ENCODE results near the gene DIAPH1. TPM values are rescaled to one million over a fixed set of nuclear protein-coding genes. Genes with fewer than 3 reads are reported as not detected.

The DIAPH1 gene
- polyA plus RNA-seq, 3 donors from 2014 or later, result 108 to 187 (median 123) TPM

GRCh38 chr5:141597814-141598213 is 21.0 kb downstream of the DIAPH1 start:
- peak overlapping the region; percentile 81 to 90 (median 84) for H3K27ac Mint-ChIP-seq
- H3K4me3 Mint-ChIP-seq, result peak overlapping the region; percentile 7 to 69 (median 42)
- H3K9me3 Mint-ChIP-seq, result no peaks in the 10 kb centered on the region
- peaks cover 82 to 85% of the 10 kb centered on the region in 2 donors for H3K4me1 Mint-ChIP-seq
- peaks cover 0 to 2% (median 2%) of the 10 kb centered on the region in 3 donors for H3K27me3 Mint-ChIP-seq (ENCODE audit: low read depth in 3 of 3)
- DNase-seq, result no peak
- H3K36me3 Mint-ChIP-seq, result peaks cover 0 to 5% (median 0%) of the 10 kb centered on the region in 3 donors

- peak overlapping the region; percentile 7 to 69 (median 42) for H3K4me3 Mint-ChIP-seq
These were observed 21.4 kb downstream of the DIAPH1 start for GRCh38 chr5:141597394-141597793.

DNA sequence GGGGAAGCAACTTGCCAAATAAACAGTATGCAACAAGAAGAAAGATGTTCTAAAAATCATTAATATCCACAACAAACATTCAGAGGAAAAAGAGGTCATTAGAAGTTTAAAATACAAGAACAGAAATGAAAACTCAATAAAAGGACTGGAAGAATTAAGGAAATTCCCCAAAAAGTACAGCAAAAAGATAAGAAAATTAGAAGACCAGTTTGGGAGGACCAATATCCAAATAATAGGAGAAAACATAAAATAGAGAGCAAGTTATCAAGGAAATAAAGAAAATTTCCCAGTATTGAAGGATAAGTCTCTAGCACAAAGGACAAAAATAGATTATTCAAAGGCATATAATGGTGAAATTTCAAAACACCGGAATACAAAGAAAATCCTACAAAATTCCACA is 21.9 kb downstream of the DIAPH1 start:
- Mint-ChIP-seq H3K27ac (peak overlapping the region; percentile 81 to 90 (median 84)), H3K4me3 (peak overlapping the region; percentile 33 to 69 (median 54))
- no peak for DNase-seq

More at GRCh38 chr5:141597394-141597793, 21.4 kb downstream of the DIAPH1 start:
- Mint-ChIP-seq H3K4me1 (peaks cover 82 to 85% of the 10 kb centered on the region in 2 donors), H3K27ac (peak overlapping the region; percentile 81 to 90 (median 84)), H3K36me3 (peaks cover 0 to 7% (median 0%) of the 10 kb centered on the region in 3 donors), H3K27me3 (ENCODE audit: low read depth in 3 of 3) (peaks cover 0 to 2% (median 2%) of the 10 kb centered on the region in 3 donors), H3K9me3 (no peaks in the 10 kb centered on the region)
- DNase-seq, result no peak

DNA sequence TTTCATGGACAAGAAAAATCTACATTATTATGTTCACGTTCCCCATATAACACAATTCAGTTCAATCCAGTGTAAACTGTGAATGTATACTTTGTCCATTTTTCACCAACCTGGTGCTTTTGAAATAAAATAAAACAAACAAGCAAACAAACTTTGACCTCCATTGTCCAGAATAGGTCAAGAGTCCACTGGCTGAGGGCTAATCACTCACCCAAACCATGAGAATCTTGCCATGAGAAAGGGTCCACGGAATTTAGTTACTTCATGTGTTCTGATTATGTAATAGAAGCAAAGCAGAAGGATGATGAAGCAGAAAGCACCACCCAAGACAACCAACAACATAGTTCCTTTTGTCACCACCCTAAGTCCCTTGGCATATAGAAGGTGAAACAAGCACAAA is 28.7 kb downstream of the DIAPH1 start:
- H3K9me3 Mint-ChIP-seq, result no peaks in the 10 kb centered on the region
- peaks cover 3 to 13% (median 9%) of the 10 kb centered on the region in 3 donors for H3K36me3 Mint-ChIP-seq
- no peak for DNase-seq
- no peak overlapping the region for H3K4me3 Mint-ChIP-seq
- H3K27ac Mint-ChIP-seq, result peak overlapping the region; percentile 22 to 83 (median 58)
- peaks cover 61 to 81% of the 10 kb centered on the region in 2 donors for H3K4me1 Mint-ChIP-seq
- H3K27me3 Mint-ChIP-seq (ENCODE audit: low read depth in 3 of 3), result peaks cover 0 to 1% (median 0%) of the 10 kb centered on the region in 3 donors

More for the DNA sequence above, 21.9 kb downstream of the DIAPH1 start:
- Mint-ChIP-seq H3K27me3 (ENCODE audit: low read depth in 3 of 3) (peaks cover 0 to 2% (median 2%) of the 10 kb centered on the region in 3 donors), H3K9me3 (no peaks in the 10 kb centered on the region), H3K36me3 (peaks cover 0 to 7% (median 4%) of the 10 kb centered on the region in 3 donors), H3K4me1 (peaks cover 81 to 85% of the 10 kb centered on the region in 2 donors)

DNA sequence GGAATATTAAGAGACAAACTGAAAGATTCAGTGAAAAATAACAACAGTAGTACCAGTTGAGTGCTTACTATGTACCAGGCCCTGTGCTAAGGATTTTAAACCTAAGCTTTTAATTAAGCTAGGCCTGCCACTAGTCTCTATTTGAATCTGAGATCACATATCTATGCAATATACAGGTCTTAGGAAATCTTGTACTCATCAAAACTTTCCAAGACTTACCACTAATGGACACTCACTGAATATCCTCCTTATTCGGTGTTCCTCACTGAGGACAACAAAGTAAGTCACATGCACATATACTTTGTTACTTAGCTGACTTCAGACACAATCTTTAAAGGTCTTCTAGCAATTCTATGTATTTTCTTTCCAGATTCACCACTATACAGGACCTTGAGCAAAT is 32.6 kb downstream of the DIAPH1 start:
- no peaks in the 10 kb centered on the region for H3K9me3 Mint-ChIP-seq
- no peak overlapping the region for H3K4me3 Mint-ChIP-seq
- H3K4me1 Mint-ChIP-seq, result peaks cover 42 to 66% of the 10 kb centered on the region in 2 donors
- peaks cover 0 to 3% (median 2%) of the 10 kb centered on the region in 3 donors for H3K27me3 Mint-ChIP-seq (ENCODE audit: low read depth in 3 of 3)
- peaks cover 3 to 26% (median 26%) of the 10 kb centered on the region in 3 donors for H3K36me3 Mint-ChIP-seq
- no peak for DNase-seq
- H3K27ac Mint-ChIP-seq, result peak overlapping the region in 3 of 6 donors; percentile 7 to 49 (median 8)

DNA sequence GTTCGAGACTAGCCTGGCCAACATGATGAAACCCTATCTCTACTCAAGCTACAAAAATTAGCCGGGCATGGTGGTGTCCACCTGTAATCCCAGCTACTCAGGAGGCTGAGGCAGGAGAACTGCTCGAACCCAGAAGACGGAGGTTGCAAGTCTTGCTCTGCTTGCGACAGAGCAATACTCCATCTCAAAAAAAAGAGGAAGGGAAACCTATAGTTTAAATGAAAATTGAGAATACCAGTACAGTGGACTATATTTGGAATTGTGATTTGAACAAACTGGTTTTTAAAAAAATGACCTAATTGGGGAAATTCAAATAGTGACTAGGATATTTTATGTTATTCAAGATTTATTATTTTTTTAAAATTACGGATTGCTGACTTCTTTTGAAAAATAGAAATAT is 33.2 kb downstream of the DIAPH1 start:
- Mint-ChIP-seq H3K27ac (peak overlapping the region in 1 of 6 donors; percentile 34), H3K27me3 (ENCODE audit: low read depth in 3 of 3) (peaks cover 0 to 3% (median 2%) of the 10 kb centered on the region in 3 donors), H3K9me3 (no peaks in the 10 kb centered on the region), H3K36me3 (peaks cover 3 to 32% (median 32%) of the 10 kb centered on the region in 3 donors), H3K4me1 (peaks cover 35 to 60% of the 10 kb centered on the region in 2 donors), H3K4me3 (no peak overlapping the region)
- DNase-seq, result no peak

DNA sequence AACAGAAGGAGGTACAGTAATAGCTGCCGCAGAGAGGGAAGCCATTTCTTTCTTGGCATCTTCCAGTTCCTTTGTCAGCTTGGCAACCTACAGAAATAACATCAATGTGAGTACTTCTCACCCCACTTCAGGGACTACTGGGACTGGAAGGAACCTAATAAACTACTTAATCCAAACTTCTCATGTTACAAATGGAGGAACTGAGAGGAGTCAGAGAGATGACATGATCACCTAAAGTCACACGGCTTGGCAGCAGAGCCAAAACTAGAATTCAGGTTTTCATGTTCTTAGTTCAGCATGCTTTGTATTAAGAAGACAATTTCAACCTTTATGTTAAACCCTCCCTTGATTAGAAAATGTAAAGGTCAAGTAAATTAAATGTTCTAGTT is 44.7 kb downstream of the DIAPH1 start:
- no peak overlapping the region for H3K4me3 Mint-ChIP-seq
- no peak overlapping the region for H3K27ac Mint-ChIP-seq
- no peak for DNase-seq
- H3K4me1 Mint-ChIP-seq, result no peaks in the 10 kb centered on the region
- H3K9me3 Mint-ChIP-seq, result no peaks in the 10 kb centered on the region
- no peaks in the 10 kb centered on the region for H3K27me3 Mint-ChIP-seq (ENCODE audit: low read depth in 3 of 3)
- peaks cover 39 to 75% (median 41%) of the 10 kb centered on the region in 3 donors for H3K36me3 Mint-ChIP-seq

DNA sequence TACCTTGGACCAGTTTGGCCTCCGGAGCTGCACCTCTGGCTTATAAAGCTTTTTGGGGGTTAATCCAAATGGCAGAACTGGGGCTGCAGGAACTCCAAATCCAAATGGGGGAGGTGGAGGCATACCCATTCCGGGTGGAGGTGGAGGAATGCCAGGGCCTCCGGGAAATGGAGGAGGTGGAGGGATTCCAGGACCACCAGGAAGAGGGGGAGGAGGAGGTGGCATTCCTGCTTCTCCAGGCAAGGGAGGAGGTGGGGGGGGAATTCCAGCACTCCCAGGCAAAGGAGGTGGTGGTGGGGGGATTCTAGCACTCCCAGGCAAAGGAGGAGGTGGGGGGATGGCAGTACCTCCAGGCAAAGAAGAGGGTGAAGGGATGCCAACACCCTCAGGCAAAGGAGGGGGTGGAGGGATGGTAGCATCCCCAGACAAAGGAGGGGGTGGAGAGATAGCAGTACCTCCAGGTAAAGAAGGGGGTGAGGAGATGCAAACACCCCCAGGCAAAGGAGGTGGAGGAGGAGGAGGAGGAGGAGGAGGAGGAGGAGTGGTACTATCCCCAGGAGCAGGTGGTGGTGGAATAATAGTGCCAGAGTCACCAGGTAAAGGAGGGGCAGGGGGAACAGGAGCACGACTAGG is 45.2 kb downstream of the DIAPH1 start:
- H3K9me3 Mint-ChIP-seq, result no peaks in the 10 kb centered on the region
- H3K27ac Mint-ChIP-seq, result no peak overlapping the region
- H3K4me3 Mint-ChIP-seq, result no peak overlapping the region
- no peak for DNase-seq
- H3K36me3 Mint-ChIP-seq, result peaks cover 35 to 70% (median 36%) of the 10 kb centered on the region in 3 donors
- H3K27me3 Mint-ChIP-seq (ENCODE audit: low read depth in 3 of 3), result no peaks in the 10 kb centered on the region
- no peaks in the 10 kb centered on the region for H3K4me1 Mint-ChIP-seq

GRCh38 chr5:141570655-141571054 is 48.1 kb downstream of the DIAPH1 start:
- peak overlapping the region; percentile 8 to 58 (median 21) for H3K27ac Mint-ChIP-seq
- no peak for DNase-seq
- no peaks in the 10 kb centered on the region for H3K27me3 Mint-ChIP-seq (ENCODE audit: low read depth in 3 of 3)
- H3K9me3 Mint-ChIP-seq, result no peaks in the 10 kb centered on the region
- H3K36me3 Mint-ChIP-seq, result peaks cover 14 to 58% (median 24%) of the 10 kb centered on the region in 3 donors
- H3K4me3 Mint-ChIP-seq, result no peak overlapping the region
- H3K4me1 Mint-ChIP-seq, result peaks cover 4 to 25% of the 10 kb centered on the region in 2 donors

DNA sequence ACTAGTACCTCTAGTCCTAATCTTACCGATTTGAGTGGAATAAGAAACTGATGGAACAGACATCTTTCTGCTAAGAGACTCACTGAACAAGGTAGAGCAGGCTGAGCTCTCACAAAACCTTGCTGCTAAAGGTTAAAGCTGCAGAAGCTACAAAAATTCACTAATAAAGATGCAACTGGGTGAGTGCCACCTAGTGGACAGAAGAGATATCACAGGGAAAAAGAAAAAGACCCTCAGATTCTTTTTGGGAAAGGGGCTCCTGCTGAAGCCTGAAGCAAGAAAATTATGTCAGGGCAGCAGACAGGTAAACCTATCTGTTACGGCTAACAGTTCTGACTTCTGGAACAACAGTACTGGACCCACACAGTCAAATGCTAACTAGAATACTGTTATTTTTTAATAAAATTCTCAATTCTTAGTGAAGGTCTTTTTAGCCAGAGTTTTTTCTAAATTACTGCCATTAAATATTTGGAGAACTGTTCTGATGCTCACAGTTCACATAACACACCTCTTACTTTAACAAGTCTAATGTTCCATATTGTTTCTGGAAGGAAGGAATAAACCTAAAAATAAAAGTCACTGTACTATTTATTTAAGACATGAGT is 51.2 kb downstream of the DIAPH1 start:
- Mint-ChIP-seq H3K36me3 (peaks cover 10 to 69% (median 40%) of the 10 kb centered on the region in 3 donors), H3K27ac (peak overlapping the region; percentile 39 to 78 (median 62)), H3K27me3 (ENCODE audit: low read depth in 3 of 3) (peaks cover 0 to 2% (median 0%) of the 10 kb centered on the region in 3 donors), H3K4me1 (peaks cover 21 to 53% of the 10 kb centered on the region in 2 donors), H3K4me3 (no peak overlapping the region), H3K9me3 (no peaks in the 10 kb centered on the region)
- DNase-seq, result peak in 2 of 3 donors; percentile 18 to 25

- H3K27ac Mint-ChIP-seq, result peak overlapping the region; percentile 30 to 93 (median 64)
- H3K36me3 Mint-ChIP-seq, result peaks cover 10 to 57% (median 32%) of the 10 kb centered on the region in 3 donors
- DNase-seq, result no peak
- H3K4me1 Mint-ChIP-seq, result peaks cover 23 to 68% of the 10 kb centered on the region in 2 donors
- no peaks in the 10 kb centered on the region for H3K9me3 Mint-ChIP-seq
- H3K4me3 Mint-ChIP-seq, result no peak overlapping the region
- H3K27me3 Mint-ChIP-seq (ENCODE audit: low read depth in 3 of 3), result peaks cover 0 to 2% (median 0%) of the 10 kb centered on the region in 3 donors
These were observed 52.8 kb downstream of the DIAPH1 start for GRCh38 chr5:141565826-141566570.

GRCh38 chr5:141564216-141564692 is 54.5 kb downstream of the DIAPH1 start:
- peak overlapping the region; percentile 43 to 94 (median 89) for H3K27ac Mint-ChIP-seq
- H3K9me3 Mint-ChIP-seq, result no peaks in the 10 kb centered on the region
- peaks cover 10 to 48% (median 32%) of the 10 kb centered on the region in 3 donors for H3K36me3 Mint-ChIP-seq
- H3K4me1 Mint-ChIP-seq, result peaks cover 26 to 82% of the 10 kb centered on the region in 2 donors
- no peak overlapping the region for H3K4me3 Mint-ChIP-seq
- peaks cover 0 to 2% (median 0%) of the 10 kb centered on the region in 3 donors for H3K27me3 Mint-ChIP-seq (ENCODE audit: low read depth in 3 of 3)
- peak; percentile 82 to 87 (median 82) for DNase-seq

DNA sequence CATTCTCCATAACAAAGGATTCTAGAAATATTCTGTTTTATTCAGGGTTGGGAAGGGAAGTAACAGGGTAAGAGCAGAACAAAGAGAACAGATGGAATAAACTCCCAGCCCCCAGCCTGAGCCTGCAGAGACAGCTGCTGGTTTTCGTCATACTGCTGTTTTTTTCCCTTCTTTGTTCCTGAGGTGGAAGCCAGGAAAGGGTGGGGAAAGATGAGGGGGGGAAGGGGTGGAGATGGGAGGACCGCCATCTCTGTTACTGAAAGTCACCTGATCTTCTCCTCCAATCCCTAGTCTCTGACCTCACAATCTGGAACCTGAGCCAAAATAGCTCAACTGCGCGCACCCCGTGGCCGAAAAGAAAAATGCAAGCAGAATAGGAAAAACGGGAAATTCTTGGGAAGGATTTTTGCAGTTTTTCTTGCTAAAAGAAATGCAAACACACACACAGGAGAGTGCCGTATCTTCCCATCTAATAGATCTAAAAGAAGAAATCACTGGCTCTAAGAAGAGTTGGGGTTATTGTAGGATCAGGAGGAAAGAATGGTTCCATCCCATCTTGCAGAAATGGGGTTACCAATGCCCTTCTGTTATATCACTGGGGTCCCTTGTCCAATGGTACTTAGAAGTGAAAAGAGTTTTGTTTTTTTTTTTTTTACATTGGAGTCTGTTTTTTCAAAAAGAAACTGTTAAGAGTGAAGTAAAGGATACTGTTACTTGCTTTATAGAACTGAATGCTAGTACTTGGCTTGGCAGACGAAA is 57.9 kb downstream of the DIAPH1 start:
- Mint-ChIP-seq H3K4me1 (peaks cover 39 to 84% of the 10 kb centered on the region in 2 donors), H3K27me3 (ENCODE audit: low read depth in 3 of 3) (peaks cover 0 to 2% (median 2%) of the 10 kb centered on the region in 3 donors), H3K36me3 (peaks cover 14 to 46% (median 33%) of the 10 kb centered on the region in 3 donors), H3K27ac (peak overlapping the region in 5 of 6 donors; percentile 19 to 58 (median 55)), H3K9me3 (no peaks in the 10 kb centered on the region), H3K4me3 (no peak overlapping the region)
- no peak for DNase-seq

Data from immature natural killer cell (primary cell).